HepG2 (cell line): ENCODE data around the gene HERC5. TPM values are rescaled to one million over a fixed set of nuclear protein-coding genes. Genes with fewer than 3 reads are reported as not detected.

Source experiments
- ASH2L ChIP-seq: fragments of 300-600, 200-600 bp; sonication (generic); IDR thresholded peaks from 2 replicates; pipeline ENCODE4 v1.7.0; 2017; ENCODE audit warnings: low read depth, mild to moderate bottlenecking, moderate library complexity, mixed read lengths, low read length; ENCODE audit not compliant: insufficient read length
- BCL3 ChIP-seq: sonication (generic); formaldehyde crosslinking; IDR thresholded peaks from 2 replicates; pipeline ENCODE4 v1.5.1; 2020; ENCODE audit warnings: mild to moderate bottlenecking, missing genetic modification reagents, moderate library complexity
- FOXA3 ChIP-seq: IDR thresholded peaks from 2 replicates; pipeline ENCODE4 v1.6.1; 2016; ENCODE audit warnings: missing genetic modification reagents, missing compliant biosample characterization
- GPN1 ChIP-seq: sonication (generic); formaldehyde crosslinking; IDR thresholded peaks from 2 replicates; pipeline ENCODE4 v1.5.1; 2020; ENCODE audit warnings: missing genetic modification reagents, borderline replicate concordance
- HBP1 ChIP-seq: IDR thresholded peaks from 2 replicates; pipeline ENCODE4 v1.6.1; 2016; ENCODE audit warnings: low read depth, control low read depth
- IRF2 ChIP-seq: IDR thresholded peaks from 2 replicates; pipeline ENCODE4 v1.6.1; 2018; ENCODE audit warnings: missing genetic modification reagents, missing compliant biosample characterization
- JUN ChIP-seq: sonication (generic); formaldehyde crosslinking; IDR thresholded peaks from 2 replicates; pipeline ENCODE4 v1.4.0; 2020; ENCODE audit warnings: mild to moderate bottlenecking, missing genetic modification reagents
- MAFK ChIP-seq, 2 experiments: IDR thresholded peaks in 1 of 2; conservative IDR thresholded peaks in 1 of 2; 2 replicates each; pipeline ENCODE4 v1.6.1; 2011; ENCODE audit warnings: improper control_type of control experiment in 2 of 2, low read length in 2 of 2
- MXI1 ChIP-seq: IDR thresholded peaks from 3 replicates; pipeline ENCODE4 v1.6.1; 2012; ENCODE audit warnings: low read depth, low read length, inconsistent platforms, borderline replicate concordance
- NFATC3 ChIP-seq: sonication (generic); formaldehyde crosslinking; IDR thresholded peaks from 2 replicates; pipeline ENCODE4 v1.5.1; 2020; ENCODE audit warnings: mild to moderate bottlenecking, missing genetic modification reagents
- NFYB ChIP-seq: sonication (generic); formaldehyde crosslinking; IDR thresholded peaks from 2 replicates; pipeline ENCODE4 v1.4.0; 2020; ENCODE audit warnings: missing genetic modification reagents
- PCBP2 ChIP-seq: fragments of 200-400 bp; formaldehyde crosslinking; optimal IDR thresholded peaks from 2 replicates; pipeline ENCODE3; 2018; ENCODE audit warnings: low read length, low read depth; ENCODE audit not compliant: poor library complexity, severe bottlenecking
- RARA ChIP-seq: IDR thresholded peaks from 2 replicates; pipeline ENCODE4 v1.6.1; 2016; ENCODE audit warnings: missing genetic modification reagents, missing compliant biosample characterization
- ZFP41 ChIP-seq: sonication (generic); formaldehyde crosslinking; IDR thresholded peaks from 2 replicates; pipeline ENCODE4 v1.4.0; 2020; ENCODE audit warnings: mild to moderate bottlenecking, missing genetic modification reagents, borderline replicate concordance
- ZHX1 ChIP-seq: sonication (generic); formaldehyde crosslinking; IDR thresholded peaks from 2 replicates; pipeline ENCODE4 v1.8.1; 2022; ENCODE audit warnings: low read depth, mild to moderate bottlenecking, missing genetic modification reagents
- ZNF354B ChIP-seq: sonication (generic); formaldehyde crosslinking; IDR thresholded peaks from 2 replicates; pipeline ENCODE4 v1.8.0; 2022; ENCODE audit warnings: mild to moderate bottlenecking, missing genetic modification reagents
- ZNF772 ChIP-seq: sonication (generic); formaldehyde crosslinking; IDR thresholded peaks from 2 replicates; pipeline ENCODE4 v1.5.0; 2020; ENCODE audit warnings: mild to moderate bottlenecking, missing genetic modification reagents
- polyA plus RNA-seq, 8 experiments: library from polyadenylated mRNA; depleted of rRNA in 3 of 8; stranded (reverse) in 7 of 8; unstranded in 1 of 8; fragments of >200 nt; fragmentation: Illumina TruSeq in 4 of 8; extraction: Trizol in 4 of 8; gene quantifications; 2 replicates each; pipeline versions ENCODE4 v1.2.1 to v1.2.3, GENCODE V29; 2011 to 2016; ENCODE audit warnings: low read depth in 4 of 8, missing spikeins in 1 of 8, mixed read lengths in 1 of 8; ENCODE audit not compliant: insufficient read depth in 1 of 8
- total RNA-seq, 5 experiments: library from RNA; depleted of rRNA; stranded (reverse); fragments of >200 nt; fragmentation: Illumina TruSeq; extraction: Trizol; gene quantifications; 2 replicates each; pipeline ENCODE4 v1.2.3, GENCODE V29; 2016; ENCODE audit warnings: low read depth in 1 of 5
- TF ChIP-seq, protein P1 (sequence below): sonication (generic); formaldehyde crosslinking; conservative IDR thresholded peaks from 2 replicates; pipeline ENCODE4 v1.4.0; 2020; ENCODE audit warnings: missing genetic modification reagents
- TF ChIP-seq, protein P2 (sequence below): sonication (generic); formaldehyde crosslinking; IDR thresholded peaks from 2 replicates; pipeline ENCODE4 v1.9.0; 2021; ENCODE audit warnings: missing genetic modification reagents, borderline replicate concordance

Gene HERC5
- total and polyA plus RNA-seq, 2 of the 13 experiments (the other 11 are each of a cell fraction or from before 2014, with no cell fraction given), result 0.13 to 0.33 TPM

- TF ChIP-seq HBP1 (CRISPR knock-in tag) (no peak), PCBP2 (no peak), BCL3 (CRISPR knock-in tag) (peak; percentile 97), ZFP41 (CRISPR knock-in tag) (0 out of 2 replicates have a peak, but pooled peaks have one; percentile 90), FOXA3 (CRISPR knock-in tag) (peak; percentile 71), ASH2L (peak; percentile 95), ZNF354B (CRISPR knock-in tag) (no peak), ZNF772 (CRISPR knock-in tag) (peak; percentile 87), MAFK (conservative IDR thresholded peaks at IDR 0.05 in 1 of 2, IDR thresholded peaks at IDR 0.05 in 1 of 2; ENCODE audit: low read length in 2 of 2) (no peak), ZHX1 (peak; percentile 90), GPN1 (CRISPR knock-in tag) (no peak), NFYB (peak; percentile 56; the same call in 1 of the 2 replicates), RARA (CRISPR knock-in tag) (no peak; the same call in none of the 2 replicates), MXI1 (peak; percentile 46; the same call in 2 of the 3 replicates), JUN (peak; percentile 39; the same call in 1 of the 2 replicates), IRF2 (peak; percentile 90; the same call in 1 of the 2 replicates), NFATC3 (no peak)
- TF ChIP-seq, protein P1, sequence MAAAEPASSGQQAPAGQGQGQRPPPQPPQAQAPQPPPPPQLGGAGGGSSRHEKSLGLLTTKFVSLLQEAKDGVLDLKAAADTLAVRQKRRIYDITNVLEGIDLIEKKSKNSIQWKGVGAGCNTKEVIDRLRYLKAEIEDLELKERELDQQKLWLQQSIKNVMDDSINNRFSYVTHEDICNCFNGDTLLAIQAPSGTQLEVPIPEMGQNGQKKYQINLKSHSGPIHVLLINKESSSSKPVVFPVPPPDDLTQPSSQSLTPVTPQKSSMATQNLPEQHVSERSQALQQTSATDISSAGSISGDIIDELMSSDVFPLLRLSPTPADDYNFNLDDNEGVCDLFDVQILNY (CRISPR knock-in tag), result peak; percentile 59; the same call in 1 of the 2 replicates
- TF ChIP-seq, protein P2, sequence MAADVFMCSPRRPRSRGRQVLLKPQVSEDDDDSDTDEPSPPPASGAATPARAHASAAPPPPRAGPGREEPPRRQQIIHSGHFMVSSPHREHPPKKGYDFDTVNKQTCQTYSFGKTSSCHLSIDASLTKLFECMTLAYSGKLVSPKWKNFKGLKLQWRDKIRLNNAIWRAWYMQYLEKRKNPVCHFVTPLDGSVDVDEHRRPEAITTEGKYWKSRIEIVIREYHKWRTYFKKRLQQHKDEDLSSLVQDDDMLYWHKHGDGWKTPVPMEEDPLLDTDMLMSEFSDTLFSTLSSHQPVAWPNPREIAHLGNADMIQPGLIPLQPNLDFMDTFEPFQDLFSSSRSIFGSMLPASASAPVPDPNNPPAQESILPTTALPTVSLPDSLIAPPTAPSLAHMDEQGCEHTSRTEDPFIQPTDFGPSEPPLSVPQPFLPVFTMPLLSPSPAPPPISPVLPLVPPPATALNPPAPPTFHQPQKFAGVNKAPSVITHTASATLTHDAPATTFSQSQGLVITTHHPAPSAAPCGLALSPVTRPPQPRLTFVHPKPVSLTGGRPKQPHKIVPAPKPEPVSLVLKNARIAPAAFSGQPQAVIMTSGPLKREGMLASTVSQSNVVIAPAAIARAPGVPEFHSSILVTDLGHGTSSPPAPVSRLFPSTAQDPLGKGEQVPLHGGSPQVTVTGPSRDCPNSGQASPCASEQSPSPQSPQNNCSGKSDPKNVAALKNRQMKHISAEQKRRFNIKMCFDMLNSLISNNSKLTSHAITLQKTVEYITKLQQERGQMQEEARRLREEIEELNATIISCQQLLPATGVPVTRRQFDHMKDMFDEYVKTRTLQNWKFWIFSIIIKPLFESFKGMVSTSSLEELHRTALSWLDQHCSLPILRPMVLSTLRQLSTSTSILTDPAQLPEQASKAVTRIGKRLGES (CRISPR knock-in tag), result no peak
Observed at GRCh38 chr4:88523325-88524129, 66.6 kb downstream of the HERC5 start, which contains the start of gene PYURF (continued).
